Renal cortex interstitium (tissue), 11 donors: ENCODE results near the gene DIPK2B. TPM values are rescaled to one million over a fixed set of nuclear protein-coding genes. Genes with fewer than 3 reads are reported as not detected.

Experiments used
- DNase-seq, 11 donors: peaks; one replicate each; pipeline ENCODE4 v3.0.0-alpha.2; 2013; ENCODE audit warnings: low read depth in 9 of 11, low spot score in 4 of 11; ENCODE audit errors: extremely low read depth in 1 of 11
- polyA plus RNA-seq, 3 donors: library from polyadenylated mRNA; unstranded; fragments of 120-200 nt; gene quantifications; one replicate each; pipeline ENCODE4 v1.2.1, GENCODE V29; 2013; ENCODE audit not compliant: insufficient read length in 3 of 3

DIPK2B gene
- polyA plus RNA-seq, 3 donors = 8.3 to 10.7 (median 8.4) TPM

DNA sequence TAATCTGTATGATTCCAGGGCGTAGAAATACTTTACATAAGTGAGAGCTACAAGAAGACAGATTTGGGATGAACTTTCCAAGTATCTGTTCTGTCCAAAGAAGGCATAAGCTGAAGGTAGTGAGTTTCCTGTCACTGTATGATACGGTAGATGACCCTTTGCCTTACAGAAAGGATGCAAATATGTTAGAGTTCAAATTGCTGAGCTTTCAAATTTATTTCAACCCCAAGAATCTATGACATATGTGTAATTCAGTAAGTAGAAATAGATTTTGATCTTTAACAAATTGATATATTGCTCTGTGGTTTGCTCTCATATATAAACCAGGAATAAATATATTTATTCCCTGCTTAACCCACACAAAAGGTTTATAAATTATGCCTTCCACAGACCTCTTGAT is 16.5 kb downstream of the DIPK2B start:
- no peak for DNase-seq

DNA sequence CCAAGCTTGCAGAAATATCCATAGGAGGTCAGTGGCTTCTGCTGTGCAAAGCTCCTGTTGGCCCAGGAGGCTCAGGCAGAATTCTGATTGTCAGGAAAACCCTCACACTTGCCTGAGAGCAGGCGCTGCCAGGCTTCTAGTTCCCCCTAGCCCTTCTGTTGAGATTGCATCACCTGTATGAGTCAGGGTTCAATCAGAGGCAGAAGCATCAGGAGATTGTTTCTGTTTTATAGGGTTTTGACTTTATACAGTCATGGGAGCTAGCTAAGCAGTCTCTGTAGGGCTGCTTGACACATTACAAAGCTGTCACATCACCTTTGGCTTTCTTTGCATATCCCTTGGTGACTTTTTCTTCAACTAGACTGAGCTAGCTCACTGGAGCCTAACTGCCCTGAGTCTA is 27.8 kb downstream of the DIPK2B start:
- no peak for DNase-seq

DNA sequence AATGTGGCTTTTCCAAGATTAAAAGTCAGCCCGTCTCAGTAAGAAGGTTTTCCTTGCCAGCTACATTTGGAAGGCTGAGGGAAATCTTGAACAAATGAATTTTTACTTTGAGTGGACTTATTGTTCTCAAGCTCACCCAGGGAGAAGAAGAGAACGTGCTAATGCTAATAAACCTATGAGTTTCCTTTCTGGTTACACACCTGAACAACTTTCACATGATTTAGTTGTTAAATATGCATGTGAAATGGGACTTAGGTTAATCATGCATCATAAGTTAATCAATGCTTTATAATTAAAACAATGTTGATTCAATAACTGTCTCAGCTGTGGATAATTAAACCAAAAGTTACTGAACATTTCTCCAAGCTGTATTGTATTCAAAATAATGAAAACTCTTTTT is 33.9 kb downstream of the DIPK2B start:
- DNase-seq = no peak

DNA sequence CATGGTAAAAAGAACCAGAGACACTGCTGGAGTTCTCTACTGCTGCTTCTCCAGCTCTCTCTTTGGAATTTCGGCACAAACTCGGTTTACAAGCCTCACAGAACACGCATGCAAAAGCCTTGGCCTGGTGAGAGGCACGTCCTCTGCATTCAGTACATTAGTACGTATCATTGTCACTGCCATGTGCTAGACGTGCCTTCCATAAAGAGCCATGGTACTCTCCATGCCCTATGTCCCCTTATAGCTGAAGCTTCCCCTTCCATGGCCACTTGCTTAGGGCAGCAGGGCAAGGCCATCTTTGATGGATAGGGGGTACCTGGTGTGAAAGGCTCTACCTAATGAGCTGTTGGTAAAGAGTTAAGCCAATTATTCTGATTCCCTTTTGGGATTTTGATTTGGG is 35.0 kb downstream of the DIPK2B start:
- no peak for DNase-seq

DNA sequence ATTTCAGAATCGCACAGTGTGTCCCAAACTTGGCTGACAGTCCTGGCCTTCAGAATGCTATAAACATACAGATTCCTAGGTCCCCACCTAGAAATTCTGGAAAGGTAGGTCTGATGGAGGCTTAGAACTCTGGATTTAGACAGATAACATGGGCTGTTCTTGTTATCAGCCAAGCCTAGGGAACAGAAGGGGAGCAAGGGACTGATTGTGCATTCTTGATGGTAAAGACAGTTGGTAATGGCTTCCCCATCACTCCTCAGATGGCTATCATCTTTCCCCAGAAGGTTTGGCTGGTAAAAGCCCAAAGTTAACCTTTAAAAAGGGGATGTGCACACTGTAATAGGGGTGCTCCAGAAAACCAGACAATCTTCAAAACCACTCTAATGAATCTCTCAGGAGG is 35.7 kb downstream of the DIPK2B start:
- no peak for DNase-seq

DNA sequence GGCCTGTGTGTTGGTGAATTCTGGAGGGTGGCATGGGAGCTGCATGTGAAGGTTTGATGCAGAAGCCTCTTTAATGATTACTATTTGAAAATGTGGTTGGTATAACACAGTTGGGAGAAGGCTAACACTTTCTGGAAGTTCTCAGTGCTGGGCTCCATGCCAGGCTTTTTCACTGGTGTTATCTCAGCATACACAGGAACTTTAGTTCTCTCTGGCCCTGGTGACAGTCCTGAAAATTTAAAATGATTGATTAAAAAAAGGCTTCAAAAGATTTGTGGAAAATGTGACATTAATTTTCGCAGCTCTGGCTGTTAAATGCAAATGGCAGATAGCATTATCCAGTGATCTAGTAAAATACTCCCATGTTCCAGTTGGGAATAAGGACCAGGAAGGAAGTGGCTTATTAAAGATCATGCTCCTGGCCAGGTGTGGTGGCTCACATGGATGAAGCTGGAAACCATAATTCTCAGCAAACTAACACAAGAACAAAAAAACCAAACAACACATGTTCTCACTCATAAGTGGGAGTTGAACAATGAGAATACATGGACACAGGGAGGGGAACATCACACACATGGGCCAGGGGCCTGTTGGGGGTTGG is 36.6 kb downstream of the DIPK2B start:
- no peak for DNase-seq

DNA sequence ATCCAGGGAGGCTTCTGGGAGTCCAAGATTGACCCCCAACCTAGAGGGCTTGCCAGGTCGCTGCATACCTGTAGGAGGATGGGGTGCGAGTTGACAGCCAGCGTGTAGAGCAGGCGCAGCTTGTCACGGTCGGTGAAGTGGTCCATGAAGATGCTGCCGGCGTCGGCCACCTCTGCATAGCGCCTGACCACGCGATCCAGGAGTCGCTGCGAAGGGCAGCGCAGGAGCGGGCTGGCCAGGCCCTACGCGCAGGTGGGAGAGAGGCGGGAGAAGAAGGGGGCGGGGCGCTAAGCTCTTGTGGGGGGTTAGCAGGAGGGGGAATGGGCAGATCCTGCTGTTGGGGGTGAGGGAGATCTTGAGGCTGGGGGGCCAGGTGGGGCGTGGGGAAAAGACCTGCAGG is 43.0 kb downstream of the DIPK2B start:
- no peak for DNase-seq

DNA sequence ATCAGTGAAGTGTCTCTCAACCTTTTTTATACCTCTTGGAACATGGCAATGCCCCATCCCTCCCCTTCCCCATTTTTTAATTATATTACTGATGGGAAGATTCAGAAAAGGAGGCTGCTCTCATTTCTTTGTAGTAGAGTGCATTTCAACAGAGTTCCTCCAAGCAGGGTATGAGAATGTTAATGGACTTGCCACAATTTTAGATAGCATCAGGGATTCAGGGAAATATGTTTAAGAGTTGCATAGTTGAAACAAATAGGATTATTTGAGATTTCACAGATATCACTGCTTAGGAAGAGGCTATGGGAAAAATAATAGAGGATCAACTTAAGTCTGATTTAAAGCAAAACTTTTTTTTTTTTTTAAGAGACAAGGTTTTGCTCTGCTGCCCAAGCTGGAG is 46.2 kb downstream of the DIPK2B start:
- DNase-seq = no peak

DNA sequence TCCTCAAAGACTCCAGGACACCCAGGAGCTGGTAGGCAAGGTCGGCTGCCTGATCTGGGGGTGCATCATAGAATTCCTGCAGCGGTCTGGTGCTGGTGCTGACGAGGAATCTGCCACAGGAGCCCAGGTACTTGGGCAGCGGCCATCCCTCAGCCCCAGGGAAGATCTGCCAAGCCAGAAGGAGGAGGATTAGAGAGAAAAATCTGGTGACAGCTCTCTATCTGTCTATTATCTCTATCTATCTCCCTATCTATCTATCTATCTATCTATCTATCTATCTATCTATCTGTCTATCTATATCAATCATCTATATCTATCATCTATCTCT is 46.7 kb downstream of the DIPK2B start:
- DNase-seq = no peak
